ENCODE results near the gene FCRLA. TPM values are rescaled to one million over a fixed set of nuclear protein-coding genes. Genes with fewer than 3 reads are reported as not detected.

FCRLA gene
- polyA plus RNA-seq, 3 donors = 0.15 to 0.65 (median 0.23) TPM

DNA sequence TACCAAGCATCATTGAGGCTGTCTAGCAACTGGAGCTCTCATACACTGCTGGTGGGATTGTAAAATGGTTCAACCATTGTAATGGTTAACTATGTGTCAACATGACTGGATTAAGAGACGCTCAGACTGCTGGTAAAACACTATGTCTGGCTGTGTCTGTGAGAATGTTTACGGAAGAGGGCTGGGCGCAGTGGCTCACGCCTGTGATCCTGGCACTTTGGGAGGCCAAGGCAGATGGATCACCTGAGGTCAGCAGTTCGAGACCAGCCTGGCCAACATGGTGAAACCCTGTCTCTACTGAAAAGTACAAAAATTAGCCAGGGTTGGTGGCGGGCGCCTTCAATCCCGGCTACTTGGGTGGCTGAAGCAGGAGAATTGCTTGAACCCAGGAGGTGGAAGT is 4.8 kb upstream of the FCRLA start:
- peak in 1 of 3 donors; percentile 1 for DNase-seq (ENCODE audit: low read depth in 3 of 3, low spot score in 2 of 3)

DNA sequence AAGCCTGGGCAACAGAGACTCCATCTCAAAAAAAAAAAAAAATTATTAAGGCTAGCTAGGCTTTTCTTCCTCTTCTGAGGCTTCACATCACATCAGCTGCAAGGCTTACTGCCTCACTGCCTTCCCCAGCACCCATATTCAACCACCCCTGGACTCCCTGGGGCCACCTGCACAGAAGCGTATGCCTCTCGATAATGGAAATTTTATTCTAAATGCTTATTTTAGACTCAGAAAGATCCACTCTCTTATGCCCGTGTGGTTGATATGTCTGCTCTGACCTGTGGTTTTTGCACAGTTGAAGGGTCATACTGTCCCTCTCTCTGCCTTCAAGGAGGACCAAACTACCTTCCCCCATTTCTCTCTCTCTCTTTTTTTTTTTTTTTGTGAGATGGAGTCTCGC is 1.5 kb upstream of the FCRLA start:
- DNase-seq (ENCODE audit: low read depth in 3 of 3, low spot score in 2 of 3) = no peak

- no peak for DNase-seq (ENCODE audit: low read depth in 3 of 3, low spot score in 2 of 3)
These were observed 932 bp upstream of the FCRLA start for GRCh38 chr1:161706113-161706481.

DNA sequence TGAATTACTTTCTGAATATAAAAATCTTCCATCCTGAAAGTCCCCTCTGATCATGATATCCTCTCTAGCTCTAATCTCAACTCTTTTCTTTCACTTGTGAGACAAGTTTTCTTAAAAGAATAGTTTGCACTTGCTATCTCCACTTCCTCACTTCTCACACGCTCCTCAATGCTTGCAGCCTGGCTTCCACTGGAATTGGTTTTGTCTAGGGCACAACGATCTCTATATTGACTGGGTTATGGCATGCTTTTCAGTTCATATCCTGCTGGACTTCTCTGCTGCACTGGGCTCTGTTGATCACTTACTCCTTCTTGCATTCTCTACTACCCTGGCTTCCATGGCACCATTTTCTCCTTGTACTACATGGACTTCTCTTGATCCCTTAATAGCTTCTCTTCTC is 474 bp downstream of the FCRLA start:
- no peak for DNase-seq (ENCODE audit: low read depth in 3 of 3, low spot score in 2 of 3)

GRCh38 chr1:161709373-161709772 is 2.3 kb downstream of the FCRLA start:
- DNase-seq (ENCODE audit: low read depth in 3 of 3, low spot score in 2 of 3) = no peak

DNA sequence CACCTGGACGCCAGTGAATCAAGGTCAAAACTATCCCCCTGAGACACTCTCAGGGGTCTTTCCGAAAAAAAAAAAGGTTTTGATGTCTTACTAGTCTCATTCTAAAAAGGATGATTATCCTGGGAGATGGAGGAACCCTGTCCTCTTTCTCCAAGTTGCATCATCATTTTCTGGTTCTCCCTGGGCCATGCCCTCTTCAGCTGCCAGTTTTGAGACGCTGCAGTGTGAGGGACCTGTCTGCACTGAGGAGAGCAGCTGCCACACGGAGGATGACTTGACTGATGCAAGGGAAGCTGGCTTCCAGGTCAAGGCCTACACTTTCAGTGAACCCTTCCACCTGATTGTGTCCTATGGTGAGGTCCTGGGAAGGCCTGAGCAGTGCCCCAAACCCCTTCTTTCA is 3.5 kb downstream of the FCRLA start:
- no peak for DNase-seq (ENCODE audit: low read depth in 3 of 3, low spot score in 2 of 3)

DNA sequence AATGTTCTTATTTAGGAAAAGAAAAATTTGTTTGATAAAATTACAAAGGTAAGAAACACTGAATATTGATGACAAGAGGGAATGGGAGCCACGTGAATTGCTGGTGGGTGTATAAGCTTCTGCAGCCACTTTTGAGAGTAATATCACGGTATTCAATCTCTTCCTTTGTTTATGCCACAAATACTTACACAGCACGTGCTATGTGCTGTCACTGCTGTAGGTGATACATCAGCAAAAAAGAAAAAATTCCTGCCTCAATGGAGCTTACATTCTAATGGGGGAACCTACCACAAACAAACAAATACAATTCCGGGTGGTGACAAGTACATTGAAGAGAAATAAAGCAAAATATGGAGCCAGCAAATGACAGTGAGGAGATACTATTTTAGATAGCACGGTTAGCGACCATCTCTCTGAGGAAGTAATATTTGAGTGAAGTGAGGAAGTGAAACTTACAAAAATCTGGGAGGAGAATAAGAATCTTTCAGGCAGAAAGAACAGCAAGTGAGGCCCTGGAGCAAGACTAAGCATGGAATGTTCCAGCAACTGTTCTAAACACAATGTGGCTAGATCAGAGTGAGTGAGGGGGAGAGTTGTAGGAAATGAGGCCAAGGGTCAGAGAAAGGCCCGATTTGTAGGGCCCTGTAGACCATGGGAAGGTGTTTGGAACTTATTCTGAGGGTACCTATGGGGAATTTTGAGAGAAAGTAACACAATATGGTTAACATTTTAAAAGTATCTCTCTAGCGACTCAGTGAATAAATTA is 11.7 kb downstream of the FCRLA start:
- no peak for DNase-seq (ENCODE audit: low read depth in 3 of 3, low spot score in 2 of 3)

DNA sequence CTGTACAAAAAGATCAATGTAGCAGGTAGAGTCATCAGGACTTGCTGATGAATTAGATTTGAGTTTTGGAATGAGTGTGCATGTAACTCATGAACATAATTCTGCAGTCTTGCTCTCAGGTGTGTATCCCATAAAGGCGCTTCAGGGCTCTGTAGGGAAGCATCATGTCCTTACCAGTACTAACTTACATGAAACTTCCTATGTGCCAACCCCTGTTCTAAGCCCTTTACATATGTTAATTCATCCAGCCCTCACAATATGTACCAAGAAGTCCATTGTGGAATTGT is 12.2 kb downstream of the FCRLA start:
- DNase-seq (ENCODE audit: low read depth in 3 of 3, low spot score in 2 of 3) = no peak

DNA sequence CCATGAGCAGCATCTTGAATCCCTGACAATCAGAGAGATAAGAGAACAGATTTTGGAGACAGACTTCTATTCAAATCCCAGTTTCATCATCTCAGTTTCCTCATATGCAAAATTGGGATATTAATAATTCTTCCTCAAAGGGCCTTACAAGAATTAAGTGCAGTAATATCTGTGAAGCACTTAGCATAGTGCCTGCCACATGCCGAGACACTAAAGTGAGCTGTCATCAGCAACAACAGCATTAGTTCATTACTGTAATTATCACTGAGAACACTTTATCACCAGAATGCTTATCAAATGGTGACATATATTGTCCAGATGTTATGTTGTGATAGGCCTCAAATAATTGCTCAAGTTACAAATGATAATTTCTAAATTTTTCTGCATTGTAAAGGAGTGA is 13.4 kb downstream of the FCRLA start:
- no peak for DNase-seq (ENCODE audit: low read depth in 3 of 3, low spot score in 2 of 3)

DNA sequence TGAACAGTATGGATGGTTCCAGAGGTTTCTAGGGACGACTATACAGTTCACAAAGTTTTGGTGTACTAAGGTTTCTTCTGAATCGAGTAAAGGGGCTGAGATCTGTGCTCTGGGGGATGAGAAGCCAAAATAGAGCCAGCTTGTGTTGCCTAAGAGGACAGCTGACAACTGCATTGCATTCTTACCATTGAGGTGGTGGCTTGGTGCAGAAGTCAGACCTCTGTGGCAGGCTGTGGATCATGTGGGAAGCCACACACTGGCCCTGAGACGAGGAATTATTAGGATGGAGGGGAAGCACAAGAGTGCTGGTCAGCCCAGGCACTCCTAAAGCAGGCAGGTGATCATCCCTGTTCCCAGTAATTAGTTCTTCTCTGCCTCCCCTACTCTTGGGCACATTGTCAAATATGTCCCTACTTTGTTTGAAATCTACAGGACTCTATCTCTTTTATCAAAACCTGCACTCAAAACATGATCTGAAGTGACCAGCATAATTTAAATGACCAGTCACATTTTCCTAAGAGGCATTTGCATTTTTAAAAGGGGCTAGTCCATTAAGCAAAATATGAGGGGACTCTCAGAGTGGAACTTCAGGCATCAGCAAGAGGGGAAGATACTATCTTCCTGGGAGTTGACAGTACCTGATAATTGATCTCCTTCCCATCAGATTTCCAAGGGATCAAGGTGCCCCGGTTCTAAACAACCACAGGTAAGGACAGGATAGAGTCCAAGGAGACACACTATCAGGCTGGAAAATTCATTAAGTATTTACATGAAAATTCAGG is 14.1 kb downstream of the FCRLA start, which contains the start of gene FCRLB:
TSS of gene FCRLB (plus strand) at position 589 of the 782 bp plus-strand sequence. CDS start 1,129 bp downstream, outside the sequence.
- no peak for DNase-seq (ENCODE audit: low read depth in 3 of 3, low spot score in 2 of 3)

DNA sequence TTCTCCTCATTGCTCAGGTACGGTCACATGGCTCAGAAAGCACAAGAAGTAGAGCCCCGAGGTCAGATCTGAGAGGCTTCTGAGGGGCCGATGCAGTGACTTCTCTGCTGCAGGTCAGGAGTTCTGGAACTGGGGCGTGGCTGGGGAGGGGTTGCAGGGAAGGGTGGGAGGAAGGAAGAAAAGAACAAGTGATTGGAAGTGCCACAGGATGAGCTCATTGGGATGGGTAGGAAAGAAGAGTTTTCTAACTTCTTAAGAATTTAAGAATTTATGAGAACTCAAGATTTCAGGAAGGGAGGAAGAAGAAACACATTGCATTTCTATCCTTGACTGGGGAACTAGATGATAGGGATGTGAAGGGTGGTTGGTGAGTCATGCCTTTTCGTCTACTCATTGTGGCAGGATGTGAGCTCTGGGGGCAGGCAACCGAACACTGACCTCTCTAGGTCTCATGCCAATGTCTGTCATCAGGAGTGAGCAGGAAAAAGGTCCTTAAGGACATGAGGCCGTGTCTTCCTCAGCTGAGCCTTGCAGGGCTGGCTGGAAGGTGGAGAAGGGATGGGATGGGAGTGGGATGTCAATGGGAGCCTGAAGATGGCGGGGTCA is 14.8 kb downstream of the FCRLA start:
- DNase-seq (ENCODE audit: low read depth in 3 of 3, low spot score in 2 of 3) = no peak

- no peak for DNase-seq (ENCODE audit: low read depth in 3 of 3, low spot score in 2 of 3)
These were observed 15.4 kb downstream of the FCRLA start for GRCh38 chr1:161722406-161722805.

GRCh38 chr1:161723459-161724141 is 16.6 kb downstream of the FCRLA start:
- no peak for DNase-seq (ENCODE audit: low read depth in 3 of 3, low spot score in 2 of 3)

DNA sequence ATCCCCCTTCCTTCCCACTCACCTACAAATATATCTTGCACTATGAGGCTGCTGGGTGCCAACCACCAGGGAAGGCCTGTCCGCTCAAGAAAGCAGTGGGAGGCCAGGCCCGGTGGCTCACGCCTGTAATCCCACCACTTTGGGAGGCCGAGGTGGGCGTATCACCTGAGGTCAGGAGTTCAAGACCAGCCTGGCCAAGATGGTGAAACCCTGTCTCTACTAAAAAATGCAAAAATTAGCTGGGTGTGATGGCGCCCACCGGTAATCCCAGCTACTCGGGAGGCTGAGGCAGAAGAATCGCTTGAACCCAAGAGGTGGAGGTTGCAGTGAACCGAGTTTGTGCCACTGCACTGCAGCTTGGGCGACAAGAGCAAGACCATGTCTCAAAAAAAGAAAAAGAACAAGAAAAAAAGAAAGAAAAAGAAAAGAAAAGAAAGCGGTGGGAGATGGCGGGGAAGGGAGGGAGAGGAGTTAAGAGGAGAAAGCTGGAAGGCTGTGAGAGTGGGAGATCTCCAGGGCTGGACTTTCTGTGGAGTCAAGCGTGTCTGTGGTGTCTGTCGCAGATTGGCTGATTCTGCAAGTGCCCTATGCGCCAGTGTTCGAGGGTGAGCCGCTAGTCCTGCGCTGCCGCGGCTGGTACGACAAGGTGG is 18.4 kb downstream of the FCRLA start:
- peak in 1 of 3 donors; percentile 27 for DNase-seq (ENCODE audit: low read depth in 3 of 3, low spot score in 2 of 3)

DNA sequence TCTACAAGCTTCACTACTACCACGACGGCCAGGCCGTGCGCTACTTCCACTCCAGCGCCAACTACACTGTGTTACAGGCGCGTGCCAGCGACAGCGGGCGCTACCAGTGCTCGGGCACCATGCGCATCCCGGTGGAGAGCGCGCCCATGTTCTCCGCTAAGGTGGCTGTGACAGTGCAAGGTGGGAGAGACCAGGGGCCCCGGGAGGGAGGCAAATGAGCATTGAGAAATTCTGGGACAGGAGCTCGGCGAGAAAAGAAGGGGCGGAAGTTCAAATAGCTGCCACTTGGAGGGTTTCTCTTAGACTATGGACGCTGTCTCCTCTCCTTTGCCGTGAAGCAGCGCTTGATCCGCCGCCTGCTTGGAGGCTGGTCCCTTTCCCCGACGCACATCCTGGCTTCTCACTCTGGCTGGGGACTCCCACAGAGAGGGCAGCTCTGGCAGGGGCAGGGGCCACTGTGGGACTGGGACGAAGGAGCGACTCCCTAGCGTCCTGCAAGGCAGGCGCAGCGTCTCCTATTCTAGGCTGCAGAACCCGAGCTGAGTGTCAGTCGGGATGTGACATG is 19.0 kb downstream of the FCRLA start:
- DNase-seq (ENCODE audit: low read depth in 3 of 3, low spot score in 2 of 3) = peak; percentile 21 to 40 (median 33)

- DNase-seq (ENCODE audit: low read depth in 3 of 3, low spot score in 2 of 3) = peak; percentile 48 to 74 (median 71)
These were observed 19.6 kb downstream of the FCRLA start for GRCh38 chr1:161726473-161727255.

DNA sequence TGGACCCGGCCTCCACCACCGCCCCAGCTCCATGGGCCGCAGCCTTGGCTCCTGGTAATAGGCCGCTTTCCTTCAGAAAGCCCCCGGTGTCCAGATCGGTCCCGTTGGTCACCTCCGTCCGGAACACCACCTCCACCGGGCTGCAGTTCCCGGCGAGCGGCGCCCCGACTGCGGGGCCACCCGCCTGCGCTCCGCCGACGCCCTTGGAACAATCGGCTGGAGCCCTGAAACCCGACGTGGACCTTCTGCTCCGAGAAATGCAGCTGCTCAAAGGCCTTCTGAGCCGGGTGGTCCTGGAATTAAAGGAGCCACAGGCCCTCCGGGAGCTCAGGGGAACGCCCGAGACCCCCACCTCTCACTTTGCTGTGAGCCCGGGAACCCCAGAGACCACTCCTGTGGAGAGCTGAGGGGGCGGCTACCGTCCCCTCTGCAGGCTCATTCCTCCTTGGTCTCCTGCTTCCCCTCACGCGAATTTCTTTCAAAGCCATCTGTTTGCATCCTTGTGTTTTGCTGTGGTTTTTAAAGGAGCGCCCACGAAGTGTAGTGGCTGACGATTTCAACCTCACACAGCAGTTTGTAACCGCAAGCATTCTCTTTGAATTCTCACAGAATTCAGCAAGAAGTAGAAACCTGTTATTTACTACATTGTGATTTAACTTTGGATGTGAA is 20.4 kb downstream of the FCRLA start:
- peak in 1 of 3 donors; percentile 31 for DNase-seq (ENCODE audit: low read depth in 3 of 3, low spot score in 2 of 3)

GRCh38 chr1:161728376-161729226 is 21.6 kb downstream of the FCRLA start:
- no peak for DNase-seq (ENCODE audit: low read depth in 3 of 3, low spot score in 2 of 3)
